ENCODE results near the gene PBX2. TPM values are rescaled to one million over a fixed set of nuclear protein-coding genes. Genes with fewer than 3 reads are reported as not detected.

Gene PBX2
- total RNA-seq, 4 donors from 2014 or later, result 49.2 to 63.9 (median 55.8) TPM

DNA sequence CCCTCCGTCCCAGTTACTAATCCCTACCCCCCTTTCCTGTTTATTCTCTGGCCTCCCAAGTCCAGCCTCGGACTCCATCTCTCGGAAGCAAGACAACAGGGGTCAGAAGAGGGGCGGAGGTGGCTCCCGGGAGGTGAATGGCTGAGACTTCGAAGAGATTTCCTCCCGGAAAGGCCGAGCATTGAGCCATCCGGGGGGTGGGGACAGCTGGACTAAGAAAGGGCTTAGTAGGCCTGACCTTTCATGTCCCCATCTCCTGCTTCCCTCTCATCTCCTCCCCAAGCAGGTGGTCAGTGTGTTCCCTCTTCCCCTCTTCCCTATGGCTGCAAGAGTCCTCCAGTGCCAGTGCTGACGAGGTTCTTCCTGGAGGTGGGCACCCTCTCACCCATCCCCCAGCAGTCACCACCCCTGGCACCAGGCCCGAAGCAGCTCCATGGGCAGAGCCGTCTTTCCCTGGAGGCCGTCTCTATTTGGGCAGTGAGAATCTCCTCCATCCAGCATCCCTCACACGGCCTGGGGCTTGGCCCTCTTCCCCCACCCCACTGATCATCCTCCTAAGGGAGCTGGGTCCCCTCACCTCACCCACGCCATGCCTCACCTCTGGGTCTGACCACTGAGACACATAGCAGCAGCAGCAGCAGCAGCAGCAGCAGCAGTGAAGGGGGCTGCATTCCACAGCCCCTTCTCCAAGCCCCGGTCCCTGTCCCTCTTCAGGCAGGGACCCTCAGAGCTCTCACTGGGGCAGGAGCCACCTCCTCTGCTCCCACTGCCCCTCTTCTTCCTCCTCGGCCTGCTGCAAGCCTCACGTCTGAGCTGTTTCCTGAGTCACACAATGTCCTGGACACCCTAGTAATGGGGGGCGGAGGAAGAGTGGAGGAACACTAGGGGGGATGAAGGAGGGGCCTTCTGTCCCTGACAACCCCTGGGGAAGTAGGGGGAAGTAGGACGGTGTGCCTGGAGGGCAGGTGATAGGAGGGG lies 33.5 kb upstream of the PBX2 start, which contains the start of gene NOTCH4:
Gene NOTCH4 (minus strand): TSS at position 810 of the 978 bp plus-strand sequence. CDS start 139 bp downstream, at position 671.
- no peak within 1 kb of the TSS for H3K4me3 ChIP-seq (ENCODE audit: low read depth, poor library complexity, severe bottlenecking)
- no peak for DNase-seq (ENCODE audit: low spot score in 2 of 2)
- whole genome bisulfite sequencing, 2 donors, result 40 to 50% methylated on average over 20 of the region's 20 CpGs
- TF ChIP-seq POLR2A (IDR thresholded peaks at IDR 0.05), result no peak
- TF ChIP-seq, protein P1, sequence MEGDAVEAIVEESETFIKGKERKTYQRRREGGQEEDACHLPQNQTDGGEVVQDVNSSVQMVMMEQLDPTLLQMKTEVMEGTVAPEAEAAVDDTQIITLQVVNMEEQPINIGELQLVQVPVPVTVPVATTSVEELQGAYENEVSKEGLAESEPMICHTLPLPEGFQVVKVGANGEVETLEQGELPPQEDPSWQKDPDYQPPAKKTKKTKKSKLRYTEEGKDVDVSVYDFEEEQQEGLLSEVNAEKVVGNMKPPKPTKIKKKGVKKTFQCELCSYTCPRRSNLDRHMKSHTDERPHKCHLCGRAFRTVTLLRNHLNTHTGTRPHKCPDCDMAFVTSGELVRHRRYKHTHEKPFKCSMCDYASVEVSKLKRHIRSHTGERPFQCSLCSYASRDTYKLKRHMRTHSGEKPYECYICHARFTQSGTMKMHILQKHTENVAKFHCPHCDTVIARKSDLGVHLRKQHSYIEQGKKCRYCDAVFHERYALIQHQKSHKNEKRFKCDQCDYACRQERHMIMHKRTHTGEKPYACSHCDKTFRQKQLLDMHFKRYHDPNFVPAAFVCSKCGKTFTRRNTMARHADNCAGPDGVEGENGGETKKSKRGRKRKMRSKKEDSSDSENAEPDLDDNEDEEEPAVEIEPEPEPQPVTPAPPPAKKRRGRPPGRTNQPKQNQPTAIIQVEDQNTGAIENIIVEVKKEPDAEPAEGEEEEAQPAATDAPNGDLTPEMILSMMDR (IDR thresholded peaks at IDR 0.05), result no peak
- intact Hi-C loops (cut with DNase I; ENCODE audit: low total_unique reads), result no loop called here

DNA sequence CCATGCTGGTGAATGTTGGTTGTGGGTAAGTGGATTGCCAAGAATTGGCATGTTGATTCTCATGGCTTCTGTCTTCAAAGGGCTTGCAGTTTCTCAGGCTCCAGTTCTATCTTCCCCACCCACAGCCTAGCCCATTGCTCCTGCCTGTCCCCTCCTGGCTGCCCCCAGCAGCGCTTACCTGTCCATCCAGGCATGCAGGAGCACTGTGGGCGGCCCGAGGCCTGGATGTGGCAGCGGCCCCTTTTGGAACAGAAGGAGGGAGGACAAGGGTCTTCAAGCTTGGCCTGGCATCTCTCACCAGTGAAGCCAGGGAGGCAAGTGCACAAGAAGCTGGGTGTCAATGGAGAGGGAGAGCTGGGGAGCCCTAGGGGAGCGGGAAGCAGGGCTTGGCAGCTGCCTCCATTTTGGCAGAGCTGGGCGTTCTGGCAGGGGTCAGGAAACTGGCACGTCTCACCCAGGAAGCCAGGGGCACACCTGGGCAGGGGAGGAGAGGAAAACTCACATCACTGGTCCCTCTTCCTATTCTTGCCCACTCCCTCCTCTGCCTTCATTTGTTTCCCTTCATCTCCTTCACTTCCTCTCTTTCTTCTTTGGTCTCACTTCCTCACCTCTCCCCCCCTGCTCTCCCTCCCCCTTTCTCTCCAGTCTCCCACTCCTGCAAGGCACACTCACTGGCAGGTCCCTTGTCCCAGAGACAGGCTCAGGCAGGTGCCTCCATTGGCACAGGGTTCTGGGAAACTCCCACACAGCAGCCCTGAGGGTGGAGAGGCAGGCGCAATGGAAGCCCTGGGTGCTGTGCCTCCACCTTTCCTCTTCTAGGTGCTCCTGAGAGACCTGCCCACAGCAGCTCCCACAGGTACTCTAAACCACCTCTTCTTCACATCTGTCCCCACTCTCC lies 32.6 kb upstream of the PBX2 start:
- no peak overlapping the region for H3K4me3 ChIP-seq (ENCODE audit: low read depth, poor library complexity, severe bottlenecking)
- TF ChIP-seq, protein P1 (IDR thresholded peaks at IDR 0.05), result no peak
- TF ChIP-seq POLR2A (IDR thresholded peaks at IDR 0.05), result no peak
- DNase-seq (ENCODE audit: low spot score in 2 of 2), result peak in 1 of 2 donors; percentile 34
- WGBS, 2 donors, result 43 to 58% methylated on average over 8 of the region's 8 CpGs
- intact Hi-C loops (cut with DNase I; ENCODE audit: low total_unique reads), result no loop called here

DNA sequence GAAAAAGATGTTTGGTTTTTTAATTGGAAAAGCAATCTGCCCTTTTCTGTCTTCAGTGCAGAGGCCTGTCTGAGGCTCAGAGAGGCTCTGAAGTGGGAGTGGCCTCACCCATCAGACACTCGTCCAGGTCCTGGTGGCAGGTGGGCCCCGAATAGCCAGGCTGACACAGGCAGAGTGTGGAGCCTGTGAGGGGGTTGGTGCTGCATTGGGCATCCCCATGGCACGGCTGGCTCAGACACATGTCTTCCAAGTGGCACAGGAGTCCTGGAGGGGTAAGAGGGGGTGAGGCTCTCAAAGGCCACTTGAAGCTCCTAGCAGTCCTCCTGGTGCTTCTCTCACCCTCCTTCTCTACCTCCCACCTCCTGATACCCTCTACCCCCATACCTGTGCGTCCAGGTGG lies 30.0 kb upstream of the PBX2 start:
- H3K4me3 ChIP-seq (ENCODE audit: low read depth, poor library complexity, severe bottlenecking), result no peak overlapping the region
- no peak for DNase-seq (ENCODE audit: low spot score in 2 of 2)
- 67 to 87% methylated on average over 4 of the region's 4 CpGs for WGBS, 2 donors
- intact Hi-C loops (cut with DNase I; ENCODE audit: low total_unique reads), result no loop called here
- TF ChIP-seq, protein P1 (IDR thresholded peaks at IDR 0.05), result no peak
- no peak for TF ChIP-seq POLR2A (IDR thresholded peaks at IDR 0.05)

DNA sequence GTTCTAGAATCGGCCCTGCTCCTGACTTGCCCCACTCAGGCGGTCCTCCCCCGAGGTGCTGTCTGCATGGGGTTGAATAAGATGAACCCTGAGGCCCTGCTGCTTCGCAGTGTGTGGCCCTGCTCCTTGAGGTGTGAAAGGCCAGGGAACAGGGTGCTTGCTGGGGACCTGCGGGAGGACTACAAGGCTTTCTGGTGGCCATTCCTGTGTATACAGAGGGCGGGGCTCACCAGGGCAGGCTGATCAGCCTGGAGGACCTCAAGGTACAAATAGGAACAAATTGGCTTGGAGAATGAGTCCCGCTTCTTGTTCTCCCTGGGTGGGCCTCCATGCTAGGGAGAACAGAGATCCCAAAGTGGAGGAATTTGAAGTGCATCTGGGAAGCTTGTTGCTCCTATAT lies 28.2 kb upstream of the PBX2 start:
- DNase-seq (ENCODE audit: low spot score in 2 of 2), result no peak
- TF ChIP-seq, protein P1 (IDR thresholded peaks at IDR 0.05), result no peak
- TF ChIP-seq POLR2A (IDR thresholded peaks at IDR 0.05), result no peak
- intact Hi-C loops (cut with DNase I; ENCODE audit: low total_unique reads), result no loop called here
- no peak overlapping the region for H3K4me3 ChIP-seq (ENCODE audit: low read depth, poor library complexity, severe bottlenecking)
- WGBS, 2 donors, result 80 to 85% methylated on average over 7 of the region's 7 CpGs

DNA sequence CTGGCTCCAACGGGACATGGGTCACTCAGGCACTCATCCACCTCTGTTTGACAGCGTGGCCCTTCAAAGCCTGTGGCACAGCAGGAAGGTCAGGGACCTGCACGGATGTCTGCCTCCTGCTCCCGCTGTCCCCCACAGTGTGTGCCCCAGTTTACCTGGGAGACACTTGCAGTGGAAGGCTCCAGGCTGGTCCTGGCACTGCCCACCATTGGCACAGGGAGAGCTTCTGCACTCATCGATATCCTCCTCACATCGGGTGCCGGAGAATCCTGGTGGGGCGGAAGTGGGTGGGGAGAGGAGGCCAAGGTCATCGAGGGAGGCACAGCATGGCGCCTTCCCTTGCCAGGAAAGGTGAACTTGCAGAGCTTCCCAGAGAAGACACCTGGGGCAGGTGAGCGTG lies 27.0 kb upstream of the PBX2 start:
- intact Hi-C loops (cut with DNase I; ENCODE audit: low total_unique reads), result no loop called here
- WGBS, 2 donors, result 90 to 91% methylated on average over 11 of the region's 11 CpGs
- no peak overlapping the region for H3K4me3 ChIP-seq (ENCODE audit: low read depth, poor library complexity, severe bottlenecking)
- no peak for TF ChIP-seq POLR2A (IDR thresholded peaks at IDR 0.05)
- TF ChIP-seq, protein P1 (IDR thresholded peaks at IDR 0.05), result no peak
- no peak for DNase-seq (ENCODE audit: low spot score in 2 of 2)

Measured in lower leg skin (tissue), 4 donors.